Islet precursor cell (in vitro differentiated cells): ENCODE results near the gene CROT.

ENCODE experiments used
- DNase-seq: peaks from one replicate; pipeline ENCODE4 v3.0.0-alpha.2; 2018

The CROT gene

GRCh38 chr7:87416682-87417587 is 71.5 kb downstream of the CROT start:
- DNase-seq = peak; percentile 62

GRCh38 chr7:87420173-87420572 is 74.7 kb downstream of the CROT start:
- no peak for DNase-seq

- DNase-seq = no peak
These were observed 78.6 kb downstream of the CROT start for GRCh38 chr7:87424075-87424474.

- no peak for DNase-seq
These were observed 80.7 kb downstream of the CROT start for GRCh38 chr7:87426160-87426559.

- DNase-seq = no peak
These were observed 81.8 kb downstream of the CROT start for GRCh38 chr7:87427288-87427687.

- no peak for DNase-seq
These were observed 87.1 kb downstream of the CROT start for GRCh38 chr7:87432536-87432935.

- no peak for DNase-seq
These were observed 90.1 kb downstream of the CROT start for GRCh38 chr7:87435546-87435945.

GRCh38 chr7:87445897-87446296 is 100.4 kb downstream of the CROT start:
- DNase-seq = no peak

GRCh38 chr7:87447116-87447635 is 101.7 kb downstream of the CROT start:
- no peak for DNase-seq

- peak; percentile 72 for DNase-seq
These were observed 102.9 kb downstream of the CROT start for GRCh38 chr7:87448388-87448787.
